GM10266 (cell line): ENCODE data around the gene LAMP1.

Source experiments
- DNase-seq: peaks from one replicate; pipeline ENCODE4 v3.0.0; 2012; ENCODE audit errors: extremely low spot score
- CTCF ChIP-seq: IDR thresholded peaks from 2 replicates; pipeline ENCODE4 v1.5.1; 2012; ENCODE audit warnings: mild to moderate bottlenecking, low read depth; ENCODE audit not compliant: control insufficient read depth, insufficient read depth; ENCODE audit errors: missing control alignments

LAMP1 gene

GRCh38 chr13:113322890-113323651, 26.0 kb downstream of the LAMP1 start:
- no peak for DNase-seq
- no peak for TF ChIP-seq CTCF

- no peak for DNase-seq
- no peak for TF ChIP-seq CTCF
Observed at GRCh38 chr13:113323869-113324268, 26.8 kb downstream of the LAMP1 start.

- TF ChIP-seq CTCF = no peak
- no peak for DNase-seq
Observed at GRCh38 chr13:113324398-113324797, 27.4 kb downstream of the LAMP1 start.

- DNase-seq = no peak
- TF ChIP-seq CTCF = no peak
Observed at GRCh38 chr13:113325779-113326178, 28.7 kb downstream of the LAMP1 start.

GRCh38 chr13:113327391-113327765, 30.3 kb downstream of the LAMP1 start:
- no peak for TF ChIP-seq CTCF
- DNase-seq = no peak

GRCh38 chr13:113327766-113328471, 30.9 kb downstream of the LAMP1 start:
- no peak for TF ChIP-seq CTCF
- DNase-seq = no peak

GRCh38 chr13:113328851-113329250, 31.8 kb downstream of the LAMP1 start:
- DNase-seq = no peak
- no peak for TF ChIP-seq CTCF
